NCI-H128 (cell line): Measurements from ENCODE around the gene TNFRSF8.

Source experiments
- DNase-seq: peaks from one replicate; lab custom pipeline; 2025; ENCODE audit not compliant: unreplicated experiment; lab: John Stamatoyannopoulos, UW

The TNFRSF8 gene

DNA sequence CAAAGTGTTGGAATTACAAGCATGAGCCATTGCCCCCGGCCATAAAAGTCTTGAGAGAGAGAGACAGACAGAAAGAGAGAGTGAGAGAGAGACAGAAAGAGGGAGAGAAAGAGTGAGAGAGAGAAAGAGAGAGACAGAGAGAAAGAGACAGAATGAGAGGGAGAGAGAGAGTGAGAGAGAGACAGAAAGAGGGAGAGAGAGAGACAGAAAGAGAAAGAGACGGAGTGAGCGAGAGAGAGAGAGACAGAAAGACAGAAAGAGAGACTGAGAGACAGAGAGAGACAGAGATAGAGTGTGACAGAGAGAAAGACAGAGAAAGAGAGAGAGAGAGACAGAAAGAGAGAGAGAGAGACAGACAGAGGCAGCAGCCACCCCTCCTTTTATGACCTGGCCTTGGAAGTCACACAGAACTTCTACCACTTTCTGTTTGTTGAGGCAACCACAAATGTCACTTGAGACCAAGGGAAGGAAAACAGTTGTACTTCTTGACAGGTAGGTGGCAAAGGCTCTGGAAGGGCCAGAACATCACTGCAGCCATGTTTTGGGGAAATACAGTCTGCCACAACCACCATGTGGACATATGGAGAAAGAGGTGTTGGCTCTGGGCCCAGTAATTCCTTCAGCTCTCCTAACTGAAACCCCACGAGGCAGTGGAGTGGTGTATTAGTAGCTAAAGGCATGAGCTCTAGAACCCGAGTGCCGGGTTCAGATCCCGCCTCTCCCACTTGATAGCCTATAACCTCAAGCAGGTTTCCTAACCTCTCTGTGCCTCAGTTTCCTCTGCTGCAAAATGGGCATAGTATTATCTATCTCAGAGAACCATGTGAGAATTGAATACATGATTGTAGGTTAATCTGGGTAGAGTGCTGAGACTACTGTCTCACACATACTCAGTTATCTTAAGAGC lies 50.6 kb downstream of the TNFRSF8 start:
- DNase-seq, result no peak

DNA sequence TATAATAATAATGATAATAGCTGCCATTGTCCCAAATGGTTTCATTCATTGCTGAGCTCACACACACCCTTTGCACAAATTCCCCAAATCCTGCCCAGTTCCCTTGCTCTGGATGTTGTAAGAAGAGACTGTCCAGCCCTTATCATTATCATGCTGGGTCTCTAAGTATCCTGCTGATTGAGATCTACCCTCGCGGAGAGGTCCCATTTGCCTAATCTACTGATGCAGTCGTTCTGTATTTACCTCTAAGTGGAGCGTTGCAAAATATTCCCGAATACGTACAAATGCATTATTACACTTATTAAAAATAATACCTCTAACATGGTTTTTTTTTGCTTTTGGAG lies 51.2 kb downstream of the TNFRSF8 start:
- DNase-seq, result no peak

DNA sequence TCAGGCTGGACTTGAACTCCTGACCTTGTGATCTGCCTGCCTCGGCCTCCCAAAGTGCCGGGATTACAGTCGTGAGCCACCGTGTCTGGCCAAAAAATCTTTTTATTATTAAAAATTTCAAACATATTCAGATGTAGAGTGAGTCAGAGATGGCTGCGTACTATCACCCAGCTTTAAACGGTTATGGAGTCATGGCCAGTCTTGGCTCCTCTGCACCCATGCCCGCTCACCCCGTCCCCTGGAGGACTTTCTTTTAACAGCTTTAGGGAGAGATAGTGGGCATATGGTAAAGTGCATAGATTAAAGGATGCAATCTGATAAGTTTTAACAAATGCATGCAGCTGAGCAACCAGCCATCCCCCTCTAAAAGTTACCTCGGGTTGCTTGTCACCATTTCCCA lies 51.8 kb downstream of the TNFRSF8 start:
- no peak for DNase-seq

DNA sequence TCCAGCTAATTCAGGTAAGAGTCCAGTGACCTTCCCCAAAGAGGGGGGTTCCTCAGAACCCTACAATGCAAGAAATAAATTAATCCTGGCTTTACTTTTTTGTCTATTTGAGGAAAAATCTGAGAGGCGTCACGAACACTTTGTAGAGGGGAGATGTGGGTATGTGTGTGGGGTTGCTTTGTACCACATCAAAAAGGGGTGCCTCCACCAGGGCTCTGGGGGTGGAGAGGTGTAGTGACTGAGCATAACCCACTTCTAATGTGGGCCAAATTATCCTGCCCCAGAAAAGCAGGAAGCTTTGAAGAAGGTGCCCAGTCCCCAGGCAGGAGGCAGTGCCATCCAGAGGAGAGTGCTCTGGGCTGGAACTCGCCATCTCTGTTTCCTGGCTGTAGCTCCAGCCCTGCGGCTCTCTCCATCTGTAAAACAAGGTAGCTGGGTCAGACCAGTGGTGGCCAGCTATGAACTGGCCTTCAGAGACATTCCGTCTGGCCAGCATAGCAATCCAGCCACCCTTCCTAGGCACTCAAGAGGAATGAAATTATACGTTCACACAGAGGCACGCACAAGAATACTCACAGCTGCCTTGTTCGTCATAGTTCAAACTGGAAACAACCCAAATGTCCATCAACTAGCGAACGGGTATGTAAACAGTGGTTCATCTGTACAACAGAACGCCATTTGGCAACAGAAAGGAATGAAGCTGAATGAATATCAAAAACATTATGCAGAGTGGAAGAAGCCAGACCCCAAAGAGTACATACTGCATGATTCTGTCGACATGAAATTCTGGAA lies 58.3 kb downstream of the TNFRSF8 start:
- no peak for DNase-seq

DNA sequence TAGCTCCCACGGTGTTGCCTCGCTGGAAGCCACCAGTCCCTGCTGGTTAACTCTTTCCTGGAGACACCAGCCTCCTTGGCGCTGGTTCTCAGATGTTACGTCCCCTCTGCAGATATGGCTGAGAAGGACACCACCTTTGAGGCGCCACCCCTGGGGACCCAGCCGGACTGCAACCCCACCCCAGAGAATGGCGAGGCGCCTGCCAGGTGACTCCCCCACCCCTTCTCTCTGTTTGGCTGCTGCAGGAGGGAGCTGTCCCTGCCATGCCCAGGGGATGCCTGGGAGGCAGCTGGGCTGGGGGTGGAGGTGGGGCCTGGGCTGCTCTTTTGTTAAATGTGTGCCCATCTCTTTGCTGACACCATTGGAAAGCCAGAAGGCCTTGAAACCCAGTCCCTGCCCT lies 60.1 kb downstream of the TNFRSF8 start:
- no peak for DNase-seq

DNA sequence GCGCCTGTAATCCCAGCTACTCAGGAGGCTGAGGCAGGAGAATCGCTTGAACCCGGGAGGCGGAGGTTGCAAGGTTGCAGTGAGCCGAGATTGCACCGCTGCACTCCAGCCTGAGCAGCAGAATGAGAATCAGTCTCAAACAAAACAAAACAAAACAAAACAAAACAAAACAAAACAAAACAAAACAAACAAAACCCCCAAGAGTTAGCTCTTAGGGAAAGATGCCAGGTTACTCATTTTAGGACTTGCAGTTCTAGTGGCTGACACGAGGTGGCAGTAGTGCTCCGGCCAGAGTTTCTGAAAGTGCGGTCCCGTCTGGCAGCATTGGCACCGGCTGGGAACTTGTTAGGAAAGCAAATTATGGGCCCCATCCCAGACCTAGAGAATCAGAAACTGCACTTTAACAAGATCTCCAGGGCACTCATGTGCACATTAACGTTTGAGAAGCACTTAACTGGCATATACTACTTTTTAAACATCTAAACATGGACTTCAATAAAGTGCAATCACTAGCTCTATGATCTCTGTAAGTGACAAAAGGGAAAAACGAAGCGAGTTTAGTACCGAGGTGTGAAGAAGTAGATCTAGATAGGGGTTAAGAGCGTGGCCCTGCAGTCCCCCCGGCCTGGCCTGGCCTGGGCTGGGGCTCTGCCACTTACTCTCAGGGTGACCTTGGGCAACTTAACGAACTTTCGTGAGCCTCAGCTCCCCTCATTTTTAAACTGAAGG lies 61.8 kb downstream of the TNFRSF8 start:
- DNase-seq, result peak; percentile 56

DNA sequence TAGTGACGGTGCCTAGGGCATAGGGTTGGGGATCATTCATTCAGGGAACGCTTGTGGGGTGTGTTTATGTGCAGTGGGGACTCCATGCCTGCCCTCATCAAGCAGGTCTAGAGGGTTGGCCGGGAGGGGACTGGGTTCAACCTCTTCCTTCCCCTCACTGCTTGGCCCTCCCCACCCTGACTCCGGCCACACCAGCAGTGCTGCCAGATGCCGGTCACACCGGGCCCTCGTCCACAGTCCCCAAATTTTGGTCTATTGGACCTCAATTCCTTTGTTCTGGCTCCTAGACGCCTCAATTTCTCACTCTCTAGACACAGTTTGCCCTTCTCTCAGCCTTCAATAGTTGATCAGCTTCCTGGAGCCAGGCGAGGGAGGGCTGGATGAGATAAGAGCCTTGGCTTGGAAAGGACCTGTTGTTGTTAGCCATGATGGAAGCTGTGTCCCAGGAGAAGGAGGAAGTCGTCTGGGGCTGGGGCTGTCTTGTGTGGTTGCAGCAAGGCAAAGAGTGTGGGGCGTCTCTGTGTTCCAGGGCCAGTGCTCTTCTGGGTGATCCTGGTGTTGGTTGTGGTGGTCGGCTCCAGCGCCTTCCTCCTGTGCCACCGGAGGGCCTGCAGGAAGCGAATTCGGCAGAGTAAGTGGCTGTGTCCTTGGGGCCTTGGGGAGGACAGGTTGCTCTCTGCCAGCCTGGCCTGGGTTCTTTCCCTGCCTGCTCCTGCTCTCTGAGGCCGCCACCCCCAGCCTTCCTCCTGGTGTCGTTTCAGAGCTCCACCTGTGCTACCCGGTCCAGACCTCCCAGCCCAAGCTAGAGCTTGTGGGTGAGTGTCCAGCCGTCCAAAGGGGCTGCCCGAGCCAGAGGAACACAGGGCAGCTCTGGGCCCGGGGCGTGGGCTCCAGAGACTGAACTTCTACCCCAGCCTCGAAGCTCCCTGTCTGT lies 62.6 kb downstream of the TNFRSF8 start:
- no peak for DNase-seq

DNA sequence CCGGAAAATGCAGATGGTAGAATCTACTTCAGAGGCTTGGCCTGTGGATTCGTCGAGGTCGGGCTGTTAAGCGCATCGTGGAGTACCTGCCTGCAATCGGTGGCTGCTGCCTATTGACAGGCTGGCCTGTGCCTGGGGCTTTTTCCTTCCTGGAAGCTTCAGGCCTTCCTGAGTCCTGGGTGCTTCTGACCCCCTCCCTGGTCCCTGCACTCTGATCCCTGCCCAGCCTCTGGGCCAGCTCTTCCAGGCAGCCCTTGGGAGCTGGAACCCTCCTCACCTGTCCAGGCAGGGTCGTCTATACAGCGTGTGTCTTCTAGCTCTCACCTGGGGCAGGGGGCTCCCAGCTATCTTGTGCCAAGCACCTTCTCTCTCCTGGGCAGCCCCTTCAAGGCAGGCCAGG lies 63.7 kb downstream of the TNFRSF8 start:
- DNase-seq, result no peak

DNA sequence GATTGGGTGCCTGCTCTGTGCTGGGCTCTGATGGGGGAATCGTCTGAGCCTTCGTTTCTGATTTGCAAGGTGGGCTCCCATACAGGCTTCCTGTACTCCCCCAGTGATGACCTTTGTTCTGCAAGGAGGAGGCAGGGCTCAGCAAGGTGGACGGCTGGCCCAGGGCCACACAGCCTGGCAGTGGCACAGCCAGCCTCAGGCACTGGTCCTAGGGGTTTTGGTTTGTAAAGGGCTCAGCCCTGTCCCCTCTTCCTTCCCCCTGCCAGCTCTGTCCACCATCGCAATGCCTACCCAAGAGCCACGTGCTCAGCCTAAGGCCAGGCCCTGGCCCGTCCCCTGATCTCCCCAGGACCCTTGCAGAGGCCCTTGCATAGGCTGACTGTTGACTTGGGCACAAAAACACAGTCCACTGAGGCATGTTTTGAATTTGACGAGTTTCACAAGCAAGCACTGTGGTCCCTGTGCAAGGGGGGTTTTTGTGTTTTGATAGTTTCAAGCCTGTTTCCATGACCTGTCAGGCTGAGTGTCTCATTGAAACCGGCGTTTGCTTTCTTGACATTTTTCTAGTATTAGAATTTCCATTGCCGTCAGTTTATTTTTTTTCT lies 64.2 kb downstream of the TNFRSF8 start:
- DNase-seq, result no peak

DNA sequence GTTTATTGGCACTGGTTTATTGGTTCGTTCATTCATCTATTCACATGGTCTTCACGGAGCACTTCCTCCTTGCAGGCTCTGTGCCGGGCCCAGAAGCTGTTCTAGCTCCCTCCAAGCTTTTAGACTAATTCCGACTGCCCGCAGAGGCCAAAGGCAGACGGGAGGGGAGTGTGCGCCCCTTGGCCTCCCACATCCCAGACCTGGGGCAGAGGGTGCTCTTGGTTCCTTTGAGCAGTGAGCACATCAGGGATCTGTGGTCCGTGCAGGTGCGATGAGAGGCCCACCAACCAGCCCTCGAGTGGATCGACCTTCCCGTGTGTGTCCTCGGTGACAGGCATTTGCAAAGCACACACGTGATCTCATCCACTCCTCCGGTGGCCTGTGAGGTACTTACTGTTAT lies 65.0 kb downstream of the TNFRSF8 start:
- DNase-seq, result no peak

DNA sequence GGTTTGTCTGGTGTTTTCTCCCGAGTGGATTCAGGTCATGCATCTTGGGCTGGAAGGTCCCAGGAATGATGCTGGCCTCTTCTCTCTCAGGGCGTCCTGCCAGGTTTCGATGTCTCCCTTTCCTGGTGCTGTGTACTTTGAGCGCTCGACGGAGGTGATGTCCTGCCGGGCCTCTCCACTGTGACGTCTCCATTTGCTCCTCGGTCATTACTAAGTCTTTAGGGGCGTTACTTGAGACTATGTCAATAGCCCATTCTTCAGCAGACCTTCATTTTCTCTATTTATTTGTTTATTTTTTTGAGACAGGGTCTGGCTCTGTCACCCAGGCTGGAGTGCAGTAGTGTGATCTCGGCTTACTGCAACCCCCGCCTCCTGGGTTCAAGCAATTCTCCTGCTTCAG lies 66.5 kb downstream of the TNFRSF8 start:
- no peak for DNase-seq

DNA sequence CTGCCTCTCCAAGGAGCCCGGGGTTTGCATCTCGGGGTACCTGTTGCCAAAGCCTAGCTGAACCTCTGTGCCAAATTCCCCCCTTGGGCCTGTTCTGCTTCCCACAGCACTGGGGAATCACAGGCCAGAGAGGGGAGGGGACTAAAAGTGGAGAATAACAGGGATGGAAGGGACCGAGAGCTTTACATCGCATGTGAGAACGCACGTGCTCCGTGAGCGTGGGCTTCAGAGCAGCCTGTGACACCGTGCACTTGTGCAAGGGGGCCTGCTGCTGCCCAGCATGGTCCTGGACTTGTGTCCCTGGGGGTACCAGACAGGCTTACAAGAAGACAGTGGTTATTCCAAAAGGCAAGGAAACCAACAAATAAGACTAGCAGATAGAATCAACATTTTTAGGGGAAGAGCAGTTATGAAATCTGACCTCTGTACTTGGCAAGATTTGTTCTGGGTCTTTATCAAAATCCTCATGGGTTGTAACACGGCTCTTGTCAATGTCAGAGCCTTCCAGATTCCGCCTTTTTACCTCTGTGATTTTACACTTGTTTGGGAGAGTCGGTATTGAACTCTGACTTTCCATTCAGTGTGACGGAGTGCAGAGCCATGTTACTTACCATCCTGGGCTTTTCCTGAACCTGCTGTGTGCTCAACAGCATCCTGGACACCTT lies 67.5 kb downstream of the TNFRSF8 start:
- no peak for DNase-seq

DNA sequence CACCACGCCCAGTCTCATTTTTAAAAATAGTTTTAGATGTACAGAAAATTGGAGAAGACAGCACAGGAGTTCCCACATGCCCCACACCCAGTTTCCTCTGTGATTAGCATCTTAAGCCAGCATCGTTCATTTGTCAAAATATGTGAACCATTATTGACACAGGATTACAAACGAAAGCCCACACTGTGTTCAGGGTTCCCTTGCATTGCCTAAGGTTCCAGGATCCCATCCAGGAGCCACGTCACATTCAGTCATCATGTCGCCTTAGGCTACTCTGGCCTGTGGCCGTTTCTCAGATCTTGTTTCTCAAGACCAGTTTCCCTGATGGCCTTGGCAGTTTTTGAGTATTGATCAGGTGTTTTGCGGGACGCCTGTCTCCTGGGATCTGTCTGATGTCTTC lies 69.0 kb downstream of the TNFRSF8 start:
- DNase-seq, result no peak

DNA sequence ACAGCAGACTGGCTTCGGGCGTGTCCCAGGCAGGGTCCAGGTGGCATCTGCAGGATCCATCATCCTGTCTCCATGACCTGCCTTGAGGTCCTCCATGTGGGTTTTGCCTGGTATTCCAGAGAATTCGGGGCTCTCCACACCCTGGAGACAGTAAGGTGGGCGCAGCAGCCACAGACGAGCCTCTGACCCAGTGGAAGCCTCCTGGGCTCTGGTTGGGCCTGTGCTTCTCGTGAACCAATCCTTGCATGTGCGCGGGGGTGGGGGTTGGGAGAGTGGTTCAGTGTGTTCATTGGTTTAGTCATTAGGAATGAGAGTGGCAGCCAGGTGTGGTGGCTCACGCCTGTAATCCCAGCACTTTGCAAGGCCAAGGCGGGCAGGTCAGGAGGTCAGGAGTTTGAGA lies 71.6 kb downstream of the TNFRSF8 start:
- no peak for DNase-seq

DNA sequence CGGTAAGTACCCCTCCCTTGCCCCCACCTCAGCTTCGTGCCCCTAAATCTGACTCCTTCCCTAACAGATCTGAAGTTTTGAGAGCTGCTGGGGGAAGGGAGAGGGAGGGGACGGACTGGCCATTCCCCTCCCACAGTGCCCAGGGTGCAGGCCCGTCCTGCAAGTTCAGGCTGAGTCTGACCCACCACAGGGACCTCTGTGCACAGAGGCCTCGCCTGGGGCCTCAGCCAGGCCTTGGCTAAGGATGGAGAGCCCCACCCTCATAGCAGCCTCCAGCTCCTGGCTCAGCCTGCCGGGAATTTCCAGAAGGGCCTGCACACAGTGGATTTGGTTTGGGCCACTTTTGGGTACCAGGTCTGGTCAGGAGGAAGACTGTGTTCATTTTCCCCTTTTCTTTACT lies 72.5 kb downstream of the TNFRSF8 start:
- DNase-seq, result no peak

DNA sequence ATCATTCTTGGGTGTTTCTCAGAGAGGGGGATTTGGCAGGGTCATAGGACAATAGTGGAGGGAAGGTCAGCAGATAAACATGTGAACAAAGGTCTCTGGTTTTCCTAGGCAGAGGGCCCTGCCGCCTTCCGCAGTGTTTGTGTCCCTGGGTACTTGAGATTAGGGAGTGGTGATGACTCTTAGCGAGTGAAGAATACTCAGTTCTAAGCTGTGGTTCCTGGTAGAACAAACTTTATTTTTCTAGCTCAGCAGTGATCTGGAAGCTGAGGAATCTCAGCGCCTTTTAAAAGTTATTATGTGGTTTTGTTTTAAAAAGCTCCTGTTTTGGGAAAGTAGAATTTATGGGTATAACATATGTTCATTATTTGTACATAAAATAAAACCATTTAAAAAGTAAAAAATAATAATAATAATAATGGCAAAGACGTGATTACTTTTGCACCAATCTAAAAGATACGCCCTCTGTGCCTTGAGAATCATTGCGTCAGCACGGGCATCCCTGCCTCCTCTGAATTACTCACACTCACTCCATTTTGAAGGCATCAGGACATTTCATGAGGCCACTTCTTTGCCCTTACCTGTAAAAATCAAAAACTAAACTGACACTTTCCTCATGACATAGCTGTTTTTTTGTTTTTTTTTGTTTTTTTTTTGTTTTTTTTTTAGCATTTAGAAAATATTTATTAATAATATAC lies 74.0 kb downstream of the TNFRSF8 start:
- no peak for DNase-seq

DNA sequence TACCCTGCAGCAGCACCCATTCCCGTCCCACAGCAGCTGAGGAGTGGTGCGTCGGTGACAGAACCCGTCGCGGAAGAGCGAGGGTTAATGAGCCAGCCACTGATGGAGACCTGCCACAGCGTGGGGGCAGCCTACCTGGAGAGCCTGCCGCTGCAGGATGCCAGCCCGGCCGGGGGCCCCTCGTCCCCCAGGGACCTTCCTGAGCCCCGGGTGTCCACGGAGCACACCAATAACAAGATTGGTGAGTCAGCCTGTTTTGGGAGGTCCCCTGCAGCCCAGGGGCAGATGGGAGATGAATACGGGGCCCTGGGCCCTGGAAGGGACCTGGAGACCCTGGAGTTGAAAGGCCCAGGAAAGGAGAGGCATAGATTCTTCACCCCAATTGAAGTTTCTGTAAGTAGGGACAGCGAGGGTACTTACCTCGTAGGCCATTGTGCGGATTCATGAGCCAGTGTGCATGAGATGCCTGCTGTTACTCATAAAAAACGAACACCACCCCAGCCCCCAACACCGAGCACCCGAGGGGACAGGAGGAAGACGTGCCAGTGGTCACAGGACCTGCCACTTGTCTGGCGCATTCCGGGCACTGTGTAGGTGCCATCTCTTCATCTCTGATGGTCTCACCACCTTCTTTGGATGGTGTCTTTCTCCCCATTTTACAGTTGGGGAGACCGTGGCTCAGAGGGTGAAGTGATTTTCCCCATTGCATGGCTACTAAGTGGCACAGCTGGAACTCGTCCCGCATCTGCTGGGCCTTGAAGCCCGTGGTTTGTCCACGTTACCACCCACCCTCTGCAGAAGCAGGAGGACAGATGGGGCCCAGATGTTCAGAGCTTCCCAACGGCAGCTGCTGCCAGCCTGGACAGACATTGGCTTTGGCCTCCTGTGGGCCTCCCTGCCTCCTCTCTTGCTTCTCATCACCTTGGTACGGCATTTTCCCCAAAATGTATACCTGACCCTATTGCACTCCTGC lies 75.4 kb downstream of the TNFRSF8 start:
- DNase-seq, result no peak

DNA sequence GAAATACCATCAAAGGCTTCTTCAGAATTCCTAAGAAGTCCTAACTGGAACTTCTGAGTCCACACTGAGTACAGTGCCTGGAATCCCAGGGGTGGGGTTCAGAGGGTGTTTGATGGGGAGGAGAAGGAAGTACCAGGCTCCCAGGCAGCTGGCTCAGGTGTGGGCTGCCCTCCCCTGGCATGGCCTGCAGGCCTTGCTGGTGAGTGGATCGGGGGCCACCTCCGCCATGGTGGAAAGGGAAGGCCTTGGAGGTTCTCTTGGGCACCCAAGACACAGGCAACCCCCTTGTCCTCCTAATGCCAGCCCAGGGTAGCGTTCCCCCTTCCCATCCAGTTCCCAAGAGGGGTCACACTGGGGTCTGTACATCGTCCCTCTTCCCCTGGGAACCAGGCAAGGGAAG lies 76.9 kb downstream of the TNFRSF8 start:
- no peak for DNase-seq
